ENCODE results near the gene MAGI3. TPM values are rescaled to one million over a fixed set of nuclear protein-coding genes. Genes with fewer than 3 reads are reported as not detected.

MAGI3 gene
- total and polyA plus RNA-seq, 2 of the 13 experiments (the other 11 are each of a cell fraction or from before 2014, with no cell fraction given) = 4.0 to 11.8 TPM

DNA sequence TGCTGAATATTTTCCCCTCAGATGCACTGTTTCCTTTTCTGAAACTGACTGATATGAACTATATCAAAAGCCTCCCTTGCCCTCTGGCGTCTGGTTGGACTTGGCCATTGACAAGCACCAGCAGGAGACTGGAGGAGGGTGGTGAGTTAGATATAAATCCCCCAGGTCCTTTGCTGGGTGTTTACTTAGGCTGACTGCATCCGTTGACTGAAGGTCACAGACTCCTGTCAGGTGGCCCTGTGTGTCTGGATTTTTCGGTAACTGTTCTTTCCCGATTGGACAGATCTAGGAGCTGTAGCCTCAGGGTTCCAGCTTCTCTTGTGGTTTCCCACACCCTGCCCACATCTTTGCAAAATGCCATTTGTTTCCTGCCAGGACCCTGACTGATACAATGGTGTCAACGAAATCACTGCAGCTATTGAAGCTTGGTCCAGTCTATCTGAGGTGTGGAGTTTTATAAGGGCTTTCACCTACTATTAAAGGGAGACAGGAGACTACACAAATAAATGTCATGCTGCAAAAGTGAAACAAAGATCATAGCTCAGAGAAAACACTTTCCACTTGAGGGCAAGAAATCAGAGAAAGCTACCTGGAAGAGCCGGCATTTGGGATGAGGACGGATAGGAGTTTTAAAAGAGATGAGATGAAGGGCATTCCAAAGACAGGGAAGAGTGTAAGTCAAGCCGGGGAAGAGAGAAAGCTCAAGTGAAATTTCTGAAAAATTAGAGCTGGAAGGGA is 1.5 kb upstream of the MAGI3 start (continued):
- no peak for TF ChIP-seq ZNF710 (CRISPR knock-in tag; IDR thresholded peaks at IDR 0.05; ENCODE audit: borderline replicate concordance)
- no peak for TF ChIP-seq PAX8 (CRISPR knock-in tag; IDR thresholded peaks at IDR 0.05; ENCODE audit: borderline replicate concordance)
- no peak for TF ChIP-seq NONO (IDR thresholded peaks at IDR 0.05)
- TF ChIP-seq NONO (CRISPR knock-in tag; conservative IDR thresholded peaks at IDR 0.05) = no peak
- no peak for TF ChIP-seq ZNF10 (CRISPR knock-in tag; IDR thresholded peaks at IDR 0.05; ENCODE audit: borderline replicate concordance, low read depth)
- TF ChIP-seq GTF3A (CRISPR knock-in tag; conservative IDR thresholded peaks at IDR 0.05) = no peak
- TF ChIP-seq BHLHE40 (IDR thresholded peaks at IDR 0.05; ENCODE audit: low read length) = no peak
- no peak for TF ChIP-seq ATF7 (IDR thresholded peaks at IDR 0.05)
- no peak for TF ChIP-seq ATF7 (CRISPR knock-in tag; IDR thresholded peaks at IDR 0.05)
- TF ChIP-seq BORCS8-MEF2B (CRISPR knock-in tag; IDR thresholded peaks at IDR 0.05) = no peak
- no peak for TF ChIP-seq STAT6 (CRISPR knock-in tag; IDR thresholded peaks at IDR 0.05; ENCODE audit: borderline replicate concordance)
- peak; percentile 42; the same call in 1 of the 2 replicates for TF ChIP-seq ELF3 (CRISPR knock-in tag; IDR thresholded peaks at IDR 0.05)
- peak; percentile 30; the same call in 1 of the 2 replicates for TF ChIP-seq KMT2B (CRISPR knock-in tag; IDR thresholded peaks at IDR 0.05)
- no peak for TF ChIP-seq ZNF337 (CRISPR knock-in tag; IDR thresholded peaks at IDR 0.05; ENCODE audit: borderline replicate concordance, low read depth)
- TF ChIP-seq ZNF496 (CRISPR knock-in tag; IDR thresholded peaks at IDR 0.05; ENCODE audit: insufficient replicate concordance) = no peak
- TF ChIP-seq GPN1 (CRISPR knock-in tag; IDR thresholded peaks at IDR 0.05; ENCODE audit: borderline replicate concordance) = no peak
- TF ChIP-seq ZBTB44 (CRISPR knock-in tag; IDR thresholded peaks at IDR 0.05) = no peak
- no peak for TF ChIP-seq KLF12 (CRISPR knock-in tag; IDR thresholded peaks at IDR 0.05; ENCODE audit: borderline replicate concordance)
- TF ChIP-seq, protein P1, sequence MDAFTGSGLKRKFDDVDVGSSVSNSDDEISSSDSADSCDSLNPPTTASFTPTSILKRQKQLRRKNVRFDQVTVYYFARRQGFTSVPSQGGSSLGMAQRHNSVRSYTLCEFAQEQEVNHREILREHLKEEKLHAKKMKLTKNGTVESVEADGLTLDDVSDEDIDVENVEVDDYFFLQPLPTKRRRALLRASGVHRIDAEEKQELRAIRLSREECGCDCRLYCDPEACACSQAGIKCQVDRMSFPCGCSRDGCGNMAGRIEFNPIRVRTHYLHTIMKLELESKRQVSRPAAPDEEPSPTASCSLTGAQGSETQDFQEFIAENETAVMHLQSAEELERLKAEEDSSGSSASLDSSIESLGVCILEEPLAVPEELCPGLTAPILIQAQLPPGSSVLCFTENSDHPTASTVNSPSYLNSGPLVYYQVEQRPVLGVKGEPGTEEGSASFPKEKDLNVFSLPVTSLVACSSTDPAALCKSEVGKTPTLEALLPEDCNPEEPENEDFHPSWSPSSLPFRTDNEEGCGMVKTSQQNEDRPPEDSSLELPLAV (CRISPR knock-in tag; conservative IDR thresholded peaks at IDR 0.05; ENCODE audit: low read depth) = no peak
- TF ChIP-seq ZNF747 (CRISPR knock-in tag; IDR thresholded peaks at IDR 0.05; ENCODE audit: borderline replicate concordance) = no peak
- peak; percentile 29; the same call in 1 of the 2 replicates for TF ChIP-seq SMC3 (IDR thresholded peaks at IDR 0.05; ENCODE audit: low read length)
- TF ChIP-seq SIN3B (IDR thresholded peaks at IDR 0.05; ENCODE audit: low read length) = no peak
- no peak for TF ChIP-seq NBN (conservative IDR thresholded peaks at IDR 0.05)
- TF ChIP-seq SUZ12 (IDR thresholded peaks at IDR 0.05; ENCODE audit: low read depth, low read length) = no peak
